Measurements from ENCODE around the gene KCNH1.
"Not testable (repeated sequence)": the region's sequence is repeated elsewhere in the genome, so short reads cannot be mapped to it uniquely, and the experiment has no call there.

KCNH1 gene

DNA sequence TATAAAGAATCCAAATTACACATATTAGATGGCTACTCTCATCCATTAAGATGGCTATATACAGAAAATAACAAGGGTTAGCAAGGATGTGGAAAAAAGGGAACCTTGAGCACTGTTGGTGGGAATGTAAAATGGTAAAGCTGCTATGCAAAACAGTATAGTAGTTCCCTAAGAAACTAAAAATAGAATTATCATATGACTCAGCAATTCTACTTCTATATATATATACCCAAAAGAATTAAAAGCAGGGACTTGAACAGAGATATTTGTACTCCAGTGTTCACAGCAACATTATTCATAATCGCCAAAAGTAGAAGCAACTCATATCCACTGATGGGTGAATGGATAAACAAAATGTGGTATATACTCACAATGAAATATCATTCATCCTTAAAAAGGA lies 126.1 kb downstream of the KCNH1 start:
- no peak for DNase-seq (ENCODE audit: low read depth)

DNA sequence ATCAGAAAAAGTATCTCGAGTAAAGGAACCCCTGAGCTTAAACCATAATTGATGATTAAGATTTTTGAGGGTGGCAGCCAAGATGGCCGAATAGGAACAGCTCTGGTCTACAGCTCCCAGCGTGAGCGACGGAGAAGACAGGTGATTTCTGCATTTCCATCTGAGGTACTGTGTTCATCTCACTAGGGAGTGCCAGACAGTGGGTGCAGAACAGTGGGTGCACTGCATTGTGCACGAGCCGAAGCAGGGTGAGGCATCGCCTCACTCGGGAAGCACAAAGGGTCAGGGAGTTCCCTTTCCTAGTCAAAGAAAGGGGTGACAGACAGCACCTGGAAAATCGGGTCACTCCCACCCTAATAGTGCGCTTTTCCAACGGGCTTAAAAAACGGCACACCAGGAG lies 138.0 kb downstream of the KCNH1 start:
- not testable (repeated sequence) for DNase-seq (ENCODE audit: low read depth)

- DNase-seq (ENCODE audit: low read depth): no peak
Measured at GRCh38 chr1:210992837-210993236, 141.1 kb downstream of the KCNH1 start.

DNA sequence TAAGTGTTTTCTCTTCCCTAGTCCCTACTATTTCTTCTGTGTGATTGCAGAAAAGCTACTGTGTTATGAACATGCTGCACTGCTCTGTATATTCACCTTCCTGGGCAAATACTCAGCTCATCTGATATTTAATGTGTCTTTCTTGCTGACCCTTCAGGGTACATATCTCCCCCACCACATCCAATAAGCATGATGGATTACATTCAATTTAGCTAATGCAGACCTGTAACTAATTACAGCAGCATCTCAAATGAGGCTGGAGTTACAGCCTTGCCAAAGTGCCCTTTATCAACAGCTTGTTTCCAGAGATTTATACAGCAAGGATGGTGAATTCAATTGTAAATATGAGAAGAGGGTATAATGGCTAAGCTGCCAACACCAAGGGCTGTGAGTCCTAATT lies 144.0 kb downstream of the KCNH1 start:
- DNase-seq (ENCODE audit: low read depth): no peak

- no peak for DNase-seq (ENCODE audit: low read depth)
Measured at GRCh38 chr1:210981490-210981889, 152.5 kb downstream of the KCNH1 start.

DNA sequence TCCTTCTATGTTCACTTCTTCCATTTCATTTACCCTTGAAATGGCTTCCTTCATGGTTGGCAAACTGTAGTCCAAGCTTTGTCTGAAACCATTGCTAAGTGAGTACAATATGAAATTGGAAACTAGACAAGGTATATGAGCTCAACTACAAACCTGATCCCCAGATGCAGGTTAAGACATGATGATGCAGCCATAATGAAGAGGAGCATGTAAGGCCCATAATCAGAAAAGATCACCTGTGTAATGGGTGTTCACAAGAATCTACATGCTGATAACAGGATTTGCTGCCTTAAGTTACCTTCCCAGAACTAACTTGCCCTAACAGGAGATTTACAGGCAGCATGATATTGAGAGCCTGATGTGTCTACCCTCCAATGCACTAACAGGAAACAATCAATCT lies 153.9 kb downstream of the KCNH1 start:
- no peak for DNase-seq (ENCODE audit: low read depth)

DNA sequence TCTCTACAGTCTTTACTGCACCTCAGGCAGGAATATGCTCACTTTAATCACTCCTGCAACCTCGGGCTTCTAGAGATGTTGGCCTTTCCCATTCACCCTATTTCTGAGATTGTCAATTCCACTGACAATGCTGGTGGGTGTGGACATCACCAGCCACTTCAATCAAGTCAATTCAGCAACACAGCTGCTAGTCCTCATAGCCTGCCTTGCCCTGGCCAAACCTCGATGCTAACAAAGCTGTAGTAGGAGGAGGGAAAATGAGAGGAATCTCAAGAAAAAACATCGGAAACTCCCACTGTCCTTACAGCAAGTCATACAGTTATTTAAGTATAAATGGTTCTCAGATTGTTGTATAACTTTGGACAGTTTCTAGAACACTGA lies 155.0 kb downstream of the KCNH1 start:
- DNase-seq (ENCODE audit: low read depth): no peak

DNA sequence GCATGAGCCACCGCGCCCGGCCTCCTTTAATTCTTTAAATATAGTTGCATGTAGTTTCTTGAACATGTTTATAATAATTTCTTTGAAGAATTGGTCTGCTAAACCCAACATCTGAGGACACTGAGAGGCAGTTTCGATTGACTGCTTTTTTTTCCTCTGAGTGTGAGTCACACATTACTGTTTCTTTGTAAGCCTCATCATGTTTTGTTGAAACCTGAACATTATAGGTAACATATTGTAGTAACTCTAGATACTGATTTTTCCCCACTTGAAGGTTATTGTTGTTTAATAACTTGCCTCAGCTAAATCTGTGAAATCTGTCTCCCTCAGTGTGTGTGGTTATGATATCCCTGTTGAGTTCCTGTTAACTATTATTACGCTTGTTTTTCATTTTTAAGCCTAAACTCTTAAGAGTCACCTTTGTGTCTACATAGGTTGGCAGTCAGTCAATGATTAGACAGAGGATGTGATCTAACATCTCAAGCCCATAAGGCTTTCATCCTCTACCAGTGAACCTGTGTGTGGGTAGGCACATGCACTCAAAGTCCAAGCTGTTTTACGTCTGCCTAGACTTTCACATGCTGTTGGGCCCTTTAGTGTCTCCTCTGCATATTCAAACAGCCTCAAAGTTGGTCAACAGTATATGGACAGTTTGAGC lies 155.5 kb downstream of the KCNH1 start:
- no peak for DNase-seq (ENCODE audit: low read depth)

DNA sequence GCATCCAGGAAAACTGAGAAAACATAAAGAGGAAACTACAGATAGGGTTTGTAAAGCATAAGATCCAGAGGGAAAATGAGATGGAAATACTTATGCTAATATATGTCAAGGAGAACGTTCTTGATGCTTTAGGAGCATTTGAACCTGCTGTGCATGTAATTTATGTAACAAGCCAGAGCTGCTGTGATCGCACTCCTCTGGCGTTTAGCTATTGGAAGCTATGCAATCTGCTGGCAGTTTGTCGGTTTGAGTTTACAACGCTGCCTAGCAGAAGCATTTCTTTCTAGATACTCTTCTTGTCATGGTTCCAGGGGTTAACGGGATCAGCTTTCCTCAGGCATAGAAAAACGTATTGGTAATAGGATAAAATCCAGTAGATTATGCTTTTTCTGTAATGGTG lies 182.7 kb downstream of the KCNH1 start:
- no peak for DNase-seq (ENCODE audit: low read depth)

- peak; percentile 38 for DNase-seq (ENCODE audit: low read depth)
Measured at GRCh38 chr1:210949940-210950546, 183.9 kb downstream of the KCNH1 start.

DNA sequence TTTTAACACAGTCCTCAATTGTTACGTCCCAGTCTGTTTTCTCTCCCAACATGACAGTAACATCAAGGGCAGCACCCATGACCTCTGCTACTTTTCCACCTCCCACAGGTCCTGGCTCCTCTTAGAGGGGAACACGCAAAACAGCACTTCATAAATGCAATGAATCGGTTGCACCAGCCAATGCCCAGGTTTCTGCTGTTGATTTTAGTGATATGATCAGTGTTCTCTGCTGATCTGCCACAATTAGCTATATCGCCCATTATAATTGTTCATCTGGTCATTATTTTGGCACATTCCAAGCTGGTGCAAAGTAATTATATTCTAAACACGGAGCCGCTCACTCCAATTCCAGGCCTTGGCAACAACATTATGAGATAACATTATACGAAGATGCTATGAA lies 184.5 kb downstream of the KCNH1 start:
- no peak for DNase-seq (ENCODE audit: low read depth)

GRCh38 chr1:210949039-210949438 lies 184.9 kb downstream of the KCNH1 start:
- no peak for DNase-seq (ENCODE audit: low read depth)

DNA sequence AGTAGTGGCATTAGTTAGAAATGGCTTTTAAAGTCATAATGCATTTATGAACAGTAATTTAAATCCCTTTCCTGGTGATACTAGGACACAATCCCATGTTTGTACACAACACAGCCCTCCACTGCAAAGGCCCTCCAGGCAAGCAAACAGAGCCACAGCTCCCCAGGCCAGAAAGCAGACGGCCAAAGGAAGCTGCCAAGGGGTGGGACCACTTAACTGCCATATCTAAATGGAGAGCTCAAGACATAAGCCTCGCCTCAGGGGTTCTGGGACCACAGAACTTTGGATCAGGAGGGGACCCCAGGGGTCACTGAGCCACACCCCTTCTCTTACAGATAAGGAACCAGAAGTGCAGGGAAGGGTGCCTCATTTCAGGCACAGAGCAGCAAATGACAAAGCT lies 189.7 kb downstream of the KCNH1 start:
- no peak for DNase-seq (ENCODE audit: low read depth)

- DNase-seq (ENCODE audit: low read depth): no peak
Measured at GRCh38 chr1:210942513-210942912, 191.4 kb downstream of the KCNH1 start.

DNA sequence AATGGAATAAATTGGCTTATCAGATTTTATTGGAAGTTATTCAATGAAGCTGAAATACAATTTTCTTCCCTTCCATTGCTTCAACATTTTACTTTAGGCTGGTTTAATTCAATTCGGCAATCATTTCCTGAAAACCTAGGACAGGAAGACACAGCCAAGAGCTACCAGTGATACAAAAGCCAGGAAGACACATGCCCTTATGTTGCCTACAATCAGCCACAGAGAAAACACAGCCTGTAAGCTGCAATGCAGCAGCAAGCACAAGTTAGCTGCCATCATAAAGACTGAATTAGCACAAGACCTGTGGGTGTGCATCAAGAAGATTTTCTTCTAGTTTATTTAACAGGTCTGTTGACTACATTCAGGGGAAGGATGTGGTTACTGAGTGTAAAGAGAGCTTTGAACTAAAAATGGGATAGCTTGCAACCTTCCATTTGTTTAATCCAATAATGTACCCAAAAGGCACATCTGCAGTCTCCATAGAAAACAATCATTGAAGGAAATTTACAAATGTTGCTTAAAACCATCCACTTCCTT lies 193.8 kb downstream of the KCNH1 start:
- no peak for DNase-seq (ENCODE audit: low read depth)

DNA sequence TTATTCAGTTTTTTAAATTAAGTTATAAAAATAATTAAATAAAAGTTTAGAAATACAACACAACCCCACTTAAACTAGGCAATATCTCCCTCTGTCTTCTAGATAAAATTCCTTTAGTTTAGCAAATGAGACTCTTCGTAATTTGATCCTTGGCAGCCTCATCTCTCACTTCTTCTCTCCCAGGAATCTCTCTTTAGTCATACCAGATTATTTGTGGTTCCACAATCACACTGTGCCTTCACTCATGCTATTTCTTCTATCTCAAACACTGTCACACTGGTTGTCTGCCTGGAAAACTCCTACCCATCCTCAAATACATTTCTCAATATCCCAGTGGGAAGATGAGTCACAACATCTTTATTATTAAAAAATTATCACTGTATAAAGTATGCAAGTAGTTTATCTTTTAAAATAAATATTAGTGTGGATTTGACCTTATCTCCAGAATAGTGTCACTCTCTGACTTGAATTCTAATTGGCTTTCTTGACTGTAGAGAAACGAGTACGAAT lies 195.5 kb downstream of the KCNH1 start:
- no peak for DNase-seq (ENCODE audit: low read depth)

DNA sequence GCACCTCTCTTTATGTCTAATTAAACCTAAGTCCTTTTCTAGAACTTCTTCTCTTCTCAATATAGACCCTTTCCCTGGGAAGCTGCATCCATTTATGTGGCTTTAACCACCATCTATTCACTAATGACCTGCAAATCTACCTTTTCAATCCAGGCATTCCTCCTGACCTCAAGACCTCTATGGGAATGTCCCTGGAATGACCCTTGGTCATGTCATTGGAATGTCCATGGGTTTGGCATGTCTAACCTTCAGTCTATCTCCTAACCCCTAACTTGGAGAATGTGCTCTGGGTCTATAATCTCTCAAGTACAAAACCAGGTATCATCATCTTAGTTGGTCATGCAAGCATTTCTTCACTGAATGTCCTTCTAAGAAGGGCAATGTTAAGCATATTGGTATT lies 196.1 kb downstream of the KCNH1 start:
- no peak for DNase-seq (ENCODE audit: low read depth)

- DNase-seq (ENCODE audit: low read depth): no peak
Measured at GRCh38 chr1:210935905-210936304, 198.0 kb downstream of the KCNH1 start.

DNA sequence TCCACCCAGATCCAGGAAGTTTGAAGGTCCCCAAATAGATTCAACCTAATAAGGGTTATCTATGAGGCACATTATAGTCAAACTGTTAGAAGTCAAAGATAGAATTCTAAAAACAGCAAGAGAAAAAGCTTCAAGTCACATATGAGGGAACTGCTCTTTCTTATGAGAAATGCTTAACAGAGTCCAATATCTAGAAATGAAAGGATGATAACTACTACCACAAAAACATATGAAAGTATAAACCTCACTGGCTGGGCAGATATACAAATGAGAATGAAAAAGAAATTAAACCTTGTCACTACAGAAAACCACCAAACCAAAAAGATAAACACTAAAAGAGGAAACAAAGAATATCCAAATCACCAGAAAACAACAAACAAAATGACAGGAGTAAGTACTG lies 201.8 kb downstream of the KCNH1 start:
- DNase-seq (ENCODE audit: low read depth): no peak

- no peak for DNase-seq (ENCODE audit: low read depth)
Measured at GRCh38 chr1:210922666-210923065, 211.3 kb downstream of the KCNH1 start.

- DNase-seq (ENCODE audit: low read depth): no peak
Measured at GRCh38 chr1:210920716-210921694, 212.9 kb downstream of the KCNH1 start.

GRCh38 chr1:210920258-210920657 lies 213.7 kb downstream of the KCNH1 start:
- DNase-seq (ENCODE audit: low read depth): no peak

GRCh38 chr1:210918893-210919292 lies 215.1 kb downstream of the KCNH1 start:
- DNase-seq (ENCODE audit: low read depth): no peak
